PC-3 (cell line): ENCODE data around the gene CARMIL1. TPM values are rescaled to one million over a fixed set of nuclear protein-coding genes. Genes with fewer than 3 reads are reported as not detected.

Experiments
- ATAC-seq: fragments of 200-7000 bp; cut with Tn5 transposase; 2 replicates; pipeline ENCODE4 v1.9.1; 2020; ENCODE audit warnings: mild to moderate bottlenecking, moderate library complexity
- BruUV-seq: library from RNA; stranded (reverse); fragments of 400-500 nt; replicated peaks from 2 replicates; lab custom pipeline; 2021; lab: Mats Ljungman, UMichigan
- CTCF ChIA-PET: fragments of 300-600 bp; sonication (Branson Sonifier 250); formaldehyde crosslinking; loops from one replicate; lab custom pipeline; 2022; ENCODE audit warnings: antibody characterized with exemption; lab: Charles Lee
- POLR2A ChIA-PET: fragments of 300-600 bp; sonication (Branson Sonifier 250); formaldehyde crosslinking; loops from one replicate; lab custom pipeline; 2022; ENCODE audit warnings: antibody characterized with exemption; ENCODE audit not compliant: unreplicated experiment; lab: Charles Lee
- DNase-seq: peaks from one replicate; pipeline ENCODE4 v3.0.0-alpha.2; 2015
- H2AFZ ChIP-seq: fragments of 300-600 bp; sonication (generic); 2 replicates; pipeline ENCODE4 v1.6.0; 2016; ENCODE audit warnings: antibody characterized with exemption, low read length
- H3F3A ChIP-seq: fragments of 300-600 bp; sonication (generic); one replicate; pipeline ENCODE4 v1.6.0; 2017; ENCODE audit warnings: antibody characterized with exemption, low read length, control low read depth, mild to moderate bottlenecking; ENCODE audit not compliant: unreplicated experiment
- H3K27ac ChIP-seq: fragments of 300-600 bp; sonication (generic); 2 replicates; pipeline ENCODE4 v1.5.1; 2016; ENCODE audit warnings: mild to moderate bottlenecking, low read length
- H3K27me3 ChIP-seq: fragments of 300-600 bp; sonication (generic); 2 replicates; pipeline ENCODE4 v1.6.1; 2016; ENCODE audit warnings: low read length, mixed read lengths
- H3K36me3 ChIP-seq: fragments of 300-600 bp; sonication (generic); 2 replicates; pipeline ENCODE4 v1.6.1; 2016; ENCODE audit warnings: low read depth, mixed run types, low read length, mixed read lengths
- H3K4me1 ChIP-seq: fragments of 300-600 bp; sonication (generic); 2 replicates; pipeline ENCODE4 v1.5.1; 2016; ENCODE audit warnings: low read length; ENCODE audit not compliant: insufficient read depth
- H3K4me2 ChIP-seq: fragments of 300-600 bp; sonication (generic); 2 replicates; pipeline ENCODE4 v1.6.0; 2016; ENCODE audit warnings: low read length
- H3K4me3 ChIP-seq: fragments of 300-600 bp; sonication (generic); 2 replicates; pipeline ENCODE4 v1.5.1; 2016; ENCODE audit warnings: mild to moderate bottlenecking, low read length, mixed read lengths
- H3K79me2 ChIP-seq: fragments of 300-600 bp; sonication (generic); 2 replicates; pipeline ENCODE4 v1.6.1; 2017; ENCODE audit warnings: low read length, mixed read lengths
- H3K9ac ChIP-seq: fragments of 300-600 bp; sonication (generic); 2 replicates; pipeline ENCODE4 v1.6.0; 2016; ENCODE audit warnings: mild to moderate bottlenecking, low read length
- H3K9me2 ChIP-seq: fragments of 300-600 bp; sonication (generic); replicated peaks from 2 replicates; pipeline ENCODE4 v1.6.1; 2016; ENCODE audit warnings: mixed run types, low read length, mixed read lengths
- H3K9me3 ChIP-seq: fragments of 300-600 bp; sonication (generic); 2 replicates; pipeline ENCODE4 v1.6.1; 2016; ENCODE audit warnings: low read length, mixed read lengths
- H4K20me1 ChIP-seq: fragments of 300-600 bp; sonication (generic); 2 replicates; pipeline ENCODE4 v1.6.1; 2016; ENCODE audit warnings: low read length, mixed read lengths
- EZH2 ChIP-seq: fragments of 300-600 bp; sonication (generic); IDR thresholded peaks from one replicate; pipeline ENCODE4 v1.6.1; 2017; ENCODE audit warnings: antibody characterized with exemption, mild to moderate bottlenecking, low read length; ENCODE audit not compliant: unreplicated experiment
- EZH2phosphoT487 ChIP-seq: fragments of 300-600 bp; sonication (generic); IDR thresholded peaks from 2 replicates; pipeline ENCODE4 v1.6.1; 2018; ENCODE audit warnings: mild to moderate bottlenecking, antibody characterized with exemption, low read length, borderline replicate concordance
- intact Hi-C: fragments of 100-400 bp; cut with micrococcal nuclease; formaldehyde crosslinking; loops from 2 replicates; pipeline ENCODE4 v1.9.0; 2023
- total RNA-seq: library from RNA; depleted of rRNA; stranded (reverse); fragments of >200 nt; gene quantifications from 2 replicates; pipeline ENCODE4 v1.2.3, GENCODE V29; 2014
- TF ChIP-seq, protein P1 (sequence below): fragments of 300-600 bp; sonication (generic); conservative IDR thresholded peaks from 2 replicates; pipeline ENCODE4 v1.5.1; 2017; ENCODE audit warnings: antibody characterized with exemption, low read depth, mild to moderate bottlenecking, low read length

CARMIL1 gene
- total RNA-seq, 1 experiment from 2014 or later, result 22.0 TPM

- TF ChIP-seq, protein P1, sequence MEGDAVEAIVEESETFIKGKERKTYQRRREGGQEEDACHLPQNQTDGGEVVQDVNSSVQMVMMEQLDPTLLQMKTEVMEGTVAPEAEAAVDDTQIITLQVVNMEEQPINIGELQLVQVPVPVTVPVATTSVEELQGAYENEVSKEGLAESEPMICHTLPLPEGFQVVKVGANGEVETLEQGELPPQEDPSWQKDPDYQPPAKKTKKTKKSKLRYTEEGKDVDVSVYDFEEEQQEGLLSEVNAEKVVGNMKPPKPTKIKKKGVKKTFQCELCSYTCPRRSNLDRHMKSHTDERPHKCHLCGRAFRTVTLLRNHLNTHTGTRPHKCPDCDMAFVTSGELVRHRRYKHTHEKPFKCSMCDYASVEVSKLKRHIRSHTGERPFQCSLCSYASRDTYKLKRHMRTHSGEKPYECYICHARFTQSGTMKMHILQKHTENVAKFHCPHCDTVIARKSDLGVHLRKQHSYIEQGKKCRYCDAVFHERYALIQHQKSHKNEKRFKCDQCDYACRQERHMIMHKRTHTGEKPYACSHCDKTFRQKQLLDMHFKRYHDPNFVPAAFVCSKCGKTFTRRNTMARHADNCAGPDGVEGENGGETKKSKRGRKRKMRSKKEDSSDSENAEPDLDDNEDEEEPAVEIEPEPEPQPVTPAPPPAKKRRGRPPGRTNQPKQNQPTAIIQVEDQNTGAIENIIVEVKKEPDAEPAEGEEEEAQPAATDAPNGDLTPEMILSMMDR, result no peak
- no peak for TF ChIP-seq EZH2
- no peak for TF ChIP-seq EZH2phosphoT487
- BruUV-seq, result no TSS peak
- Histone ChIP-seq H3K4me1 (no peaks in the 10 kb centered on the region; the same call in 1 of the 2 replicates), H3K79me2 (0 out of 2 replicates have a peak, but pooled peaks cover 15% of the 10 kb centered on the region), H4K20me1 (no peaks in the 10 kb centered on the region), H3K27me3 (no peaks in the 10 kb centered on the region), H3K4me3 (no peak overlapping the region), H2AFZ (no peak overlapping the region), H3K9me3 (no peaks in the 10 kb centered on the region), H3K36me3 (no peaks in the 10 kb centered on the region), H3F3A (no peaks in the 10 kb centered on the region), H3K9ac (no peak overlapping the region), H3K27ac (no peak overlapping the region), H3K4me2 (no peak overlapping the region), H3K9me2 (no peaks in the 10 kb centered on the region)
- intact Hi-C loops, result no loop called here
- CTCF ChIA-PET, result no interaction called here
- POLR2A ChIA-PET, result no interaction called here
- DNase-seq (peak; percentile 10), ATAC-seq (peak; percentile 35; the same call in 1 of the 2 replicates)
Observed at GRCh38 chr6:25392372-25392771, 113.2 kb downstream of the CARMIL1 start.

DNA sequence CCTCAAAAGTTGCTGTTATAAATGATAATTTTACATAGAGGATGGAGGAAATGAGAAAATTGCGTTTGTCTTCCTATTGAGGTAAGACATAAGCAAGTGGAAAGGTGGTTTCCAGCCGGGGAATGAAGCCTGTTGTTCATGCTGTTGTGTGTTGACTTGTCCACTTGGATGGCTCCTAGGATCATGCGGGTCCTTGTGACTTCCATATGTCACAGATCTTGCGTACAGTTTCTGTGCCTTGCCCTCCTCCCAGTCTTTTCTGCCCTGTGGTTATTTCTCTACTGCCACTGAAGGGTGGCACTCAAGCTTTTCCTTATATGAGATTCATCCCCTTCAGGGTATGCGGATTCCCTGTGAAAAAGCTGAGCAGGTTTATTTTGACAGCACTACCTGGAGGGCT, 116.6 kb downstream of the CARMIL1 start:
- TF ChIP-seq, protein P1, result no peak
- TF ChIP-seq EZH2phosphoT487, result no peak
- no peak for TF ChIP-seq EZH2
- CTCF ChIA-PET, result no interaction called here
- Histone ChIP-seq H4K20me1 (no peaks in the 10 kb centered on the region), H3K27me3 (no peaks in the 10 kb centered on the region), H3K9me2 (no peaks in the 10 kb centered on the region), H3K79me2 (0 out of 2 replicates have a peak, but pooled peaks cover 19% of the 10 kb centered on the region), H3K9ac (no peak overlapping the region), H3F3A (no peaks in the 10 kb centered on the region), H2AFZ (no peak overlapping the region), H3K4me3 (no peak overlapping the region), H3K4me1 (no peaks in the 10 kb centered on the region; the same call in 1 of the 2 replicates), H3K9me3 (no peaks in the 10 kb centered on the region), H3K36me3 (no peaks in the 10 kb centered on the region), H3K27ac (no peak overlapping the region), H3K4me2 (no peak overlapping the region)
- intact Hi-C loops, result no loop called here
- POLR2A ChIA-PET, result no interaction called here
- ATAC-seq (no peak), DNase-seq (no peak)
- BruUV-seq, result no TSS peak

- intact Hi-C loops, result no loop called here
- ATAC-seq, result no peak
Observed at GRCh38 chr6:25397406-25397805, 118.2 kb downstream of the CARMIL1 start.

More at GRCh38 chr6:25397406-25397805, 118.2 kb downstream of the CARMIL1 start:
- Histone ChIP-seq H3K9ac (no peak overlapping the region), H3F3A (no peaks in the 10 kb centered on the region), H3K9me3 (no peaks in the 10 kb centered on the region), H3K36me3 (no peaks in the 10 kb centered on the region), H3K79me2 (0 out of 2 replicates have a peak, but pooled peaks cover 14% of the 10 kb centered on the region), H4K20me1 (no peaks in the 10 kb centered on the region), H3K9me2 (no peaks in the 10 kb centered on the region), H3K4me3 (no peak overlapping the region), H3K27me3 (no peaks in the 10 kb centered on the region), H3K4me1 (no peaks in the 10 kb centered on the region; the same call in 1 of the 2 replicates), H3K4me2 (no peak overlapping the region), H2AFZ (no peak overlapping the region), H3K27ac (no peak overlapping the region)
- DNase-seq, result no peak
- ChIA-PET POLR2A (interaction anchor here (0.6 kb wide), 1 partner anchor 29 kb away, joined by 5 read pairs; no protein-coding TSS in a partner anchor), CTCF (no interaction called here)
- no TSS peak for BruUV-seq
- TF ChIP-seq EZH2, result no peak
- TF ChIP-seq EZH2phosphoT487, result no peak
- TF ChIP-seq, protein P1, result no peak
